Endothelial cell of umbilical vein (primary cell): ENCODE results near the gene P4HB. TPM values are rescaled to one million over a fixed set of nuclear protein-coding genes. Genes with fewer than 3 reads are reported as not detected.

ENCODE experiments used
- BruUV-seq: library from RNA; stranded (reverse); fragments of 400-500 nt; replicated peaks from 2 replicates; lab custom pipeline; 2021; lab: Mats Ljungman, UMichigan
- CTCF ChIA-PET: fragments of 300-600, 350-600 bp; sonication (Branson Sonifier 250); formaldehyde crosslinking; loops from one replicate; lab custom pipeline; 2021; ENCODE audit warnings: antibody characterized with exemption, inconsistent platforms; lab: Charles Lee
- POLR2A ChIA-PET: fragments of 300-600, 350-600 bp; sonication (Branson Sonifier 250); formaldehyde crosslinking; loops from one replicate; lab custom pipeline; 2021; ENCODE audit warnings: antibody characterized with exemption, inconsistent platforms; lab: Charles Lee
- DNase-seq: peaks from one replicate; pipeline ENCODE4 v3.0.0-alpha.2; 2011; ENCODE audit warnings: low read depth, low spot score
- FAIRE-seq: peaks from 2 replicates; lab custom pipeline; 2011; peaks lifted over from hg19 to GRCh38; lab: Jason Lieb, UNC
- H2AFZ ChIP-seq: 2 replicates; pipeline ENCODE4 v1.6.0; 2012; ENCODE audit warnings: low read depth, low read length, control low read depth, inconsistent platforms
- H3K27ac ChIP-seq: 2 replicates; pipeline ENCODE4 v1.5.1; 2011; ENCODE audit warnings: low read depth, mild to moderate bottlenecking, control low read depth, low read length, moderate library complexity; ENCODE audit not compliant: insufficient read depth
- H3K27me3 ChIP-seq, 2 experiments: 2 replicates each; pipeline versions ENCODE4 v1.6.0 to v1.6.1; 2011; ENCODE audit warnings: low read length in 2 of 2, mixed read lengths in 1 of 2; ENCODE audit not compliant: control insufficient read depth in 2 of 2, insufficient read depth in 2 of 2
- H3K36me3 ChIP-seq, 2 experiments: 2 replicates in 1 of 2; 3 replicates in 1 of 2; pipeline ENCODE4 v1.5.1; 2011; ENCODE audit warnings: low read length in 2 of 2, mild to moderate bottlenecking in 1 of 2, moderate library complexity in 1 of 2; ENCODE audit not compliant: control insufficient read depth in 2 of 2, insufficient read depth in 2 of 2; ENCODE audit errors: extremely low read depth in 1 of 2
- H3K4me1 ChIP-seq: 3 replicates; pipeline ENCODE4 v1.5.1; 2011; ENCODE audit warnings: mild to moderate bottlenecking, low read length; ENCODE audit not compliant: control insufficient read depth, insufficient read depth; ENCODE audit errors: extremely low read depth
- H3K4me2 ChIP-seq: 2 replicates; pipeline ENCODE4 v1.6.1; 2011; ENCODE audit warnings: low read length, control low read depth, mixed read lengths; ENCODE audit not compliant: insufficient read depth
- H3K4me3 ChIP-seq, 3 experiments: fragments of 200-600 bp in 1 of 3; sonication (generic), shearing (Covaris generic) in 1 of 3; replicated peaks in 1 of 3; 2 replicates each; pipeline ENCODE4 v1.5.1; 2011 to 2016; ENCODE audit warnings: control low read depth in 3 of 3, low read length in 3 of 3, mild to moderate bottlenecking in 2 of 3, inconsistent platforms in 1 of 3, low read depth in 1 of 3, moderate library complexity in 1 of 3; ENCODE audit not compliant: insufficient read depth in 1 of 3
- H3K79me2 ChIP-seq: 2 replicates; pipeline ENCODE4 v1.6.0; 2012; ENCODE audit warnings: low read length, inconsistent platforms; ENCODE audit not compliant: control insufficient read depth, insufficient read depth
- H3K9ac ChIP-seq: replicated peaks from 2 replicates; pipeline ENCODE3; 2011; ENCODE audit warnings: low read length, control low read depth; ENCODE audit not compliant: insufficient read depth; ENCODE audit errors: extremely low read depth
- H3K9me1 ChIP-seq: replicated peaks from 3 replicates; pipeline ENCODE4 v1.6.0; 2011; ENCODE audit warnings: mild to moderate bottlenecking, low read length; ENCODE audit not compliant: control insufficient read depth, insufficient read depth; ENCODE audit errors: extremely low read depth
- H3K9me3 ChIP-seq: replicated peaks from 2 replicates; pipeline ENCODE4 v1.5.1; 2012; ENCODE audit warnings: low read length, inconsistent platforms; ENCODE audit not compliant: control insufficient read depth, insufficient read depth
- H4K20me1 ChIP-seq: replicated peaks from 2 replicates; pipeline ENCODE3; 2011; ENCODE audit warnings: mild to moderate bottlenecking, low read length; ENCODE audit not compliant: control insufficient read depth, insufficient read depth; ENCODE audit errors: extremely low read depth
- EZH2 ChIP-seq: IDR thresholded peaks from 2 replicates; pipeline ENCODE4 v1.6.1; 2012; ENCODE audit warnings: borderline replicate concordance, low read depth, mild to moderate bottlenecking, moderate library complexity, low read length, inconsistent platforms; ENCODE audit not compliant: severe bottlenecking
- FOS ChIP-seq: IDR thresholded peaks from 2 replicates; pipeline ENCODE4 v1.6.1; 2011; ENCODE audit warnings: mild to moderate bottlenecking, low read length, moderate library complexity, borderline replicate concordance; ENCODE audit not compliant: insufficient read depth
- GATA2 ChIP-seq: IDR thresholded peaks from 2 replicates; pipeline ENCODE4 v1.7.0; 2011; ENCODE audit warnings: low read depth, mild to moderate bottlenecking, moderate library complexity, mixed read lengths, low read length; ENCODE audit not compliant: insufficient read length, insufficient read depth
- JUN ChIP-seq: IDR thresholded peaks from 2 replicates; pipeline ENCODE4 v1.6.1; 2011; ENCODE audit warnings: borderline replicate concordance, low read depth; ENCODE audit not compliant: insufficient read length, insufficient read depth
- MAX ChIP-seq: IDR thresholded peaks from 2 replicates; pipeline ENCODE4 v1.6.1; 2011; ENCODE audit not compliant: insufficient read depth, insufficient read length
- MYC ChIP-seq: IDR thresholded peaks from one replicate; pipeline ENCODE4 v1.6.1; 2011; ENCODE audit warnings: mild to moderate bottlenecking, low read depth, low read length
- POLR2A ChIP-seq: IDR thresholded peaks from 2 replicates; pipeline ENCODE4 v1.6.1; 2012; ENCODE audit warnings: low read depth, mild to moderate bottlenecking, control low read depth, low read length
- POLR2AphosphoS5 ChIP-seq: IDR thresholded peaks from 2 replicates; pipeline ENCODE4 v1.6.1; 2012; ENCODE audit warnings: low read depth, mild to moderate bottlenecking, control low read depth, low read length, moderate library complexity; ENCODE audit not compliant: insufficient read depth
- dilution Hi-C: fragments of 300-500 bp; cut with MboI; formaldehyde crosslinking; loops from one replicate; pipeline ENCODE4 v1.15.0; 2019; ENCODE audit warnings: low sequenced_read_pairs; ENCODE audit not compliant: extremely low pct_ligation_motif_present
- intact Hi-C: fragments of 100-400 bp; cut with micrococcal nuclease; formaldehyde crosslinking; loops from one replicate; pipeline ENCODE4 v1.10.0; 2022
- polyA plus RNA-seq, 4 experiments: library from polyadenylated mRNA; depleted of rRNA in 3 of 4; stranded (reverse) in 3 of 4; unstranded in 1 of 4; fragments of >200 nt; gene quantifications; 2 replicates each; pipeline versions ENCODE4 v1.2.1 to v1.2.3, GENCODE V29; 2011 to 2012; ENCODE audit warnings: missing spikeins in 1 of 4
- total RNA-seq: library from RNA; stranded (reverse); gene quantifications from 2 replicates; pipeline ENCODE4 v1.2.3, GENCODE V29; 2021
- TF ChIP-seq, protein P1 (sequence below), 2 donors: IDR thresholded peaks; 1 replicate in 1 of 2; 2 replicates in 1 of 2; pipeline ENCODE4 v1.5.1; 2011; ENCODE audit warnings: low read length in 2 of 2, mild to moderate bottlenecking in 2 of 2, moderate library complexity in 2 of 2, control low read depth in 1 of 2, inconsistent platforms in 1 of 2, low read depth in 1 of 2; ENCODE audit not compliant: insufficient read depth in 1 of 2; ENCODE audit errors: extremely low read depth in 1 of 2

P4HB gene
- total and polyA plus RNA-seq, 2 donors (not counting 3 experiments of a cell fraction or from before 2014, with no cell fraction given) = 201 to 988 TPM

DNA sequence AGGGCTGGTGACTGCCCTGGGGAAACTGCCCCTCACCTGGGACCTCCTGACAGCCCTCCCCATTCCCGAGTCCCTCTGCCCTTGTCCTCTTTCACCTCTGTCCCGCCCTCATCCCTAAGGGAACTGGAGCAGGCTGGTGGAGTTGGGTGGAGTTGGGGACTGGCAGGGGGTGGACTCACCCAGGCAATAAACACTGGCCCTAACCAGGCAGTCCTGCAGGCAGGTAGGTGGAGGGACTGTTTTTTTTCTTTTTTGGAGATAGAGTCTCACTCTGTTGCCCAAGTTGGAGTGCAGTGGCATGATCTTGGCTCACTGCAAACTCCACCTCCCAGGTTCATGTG lies 44.7 kb downstream of the P4HB start:
- Histone ChIP-seq H3K4me1 (no peaks in the 10 kb centered on the region), H3K4me2 (no peak overlapping the region), H3K9ac (no peak overlapping the region), H3K79me2 (no peaks in the 10 kb centered on the region), H3K9me3 (no peaks in the 10 kb centered on the region), H3K27ac (no peak overlapping the region), H2AFZ (no peak overlapping the region), H3K27me3 (peaks cover 0 to 2% of the 10 kb centered on the region in 2 experiments), H3K9me1 (no peaks in the 10 kb centered on the region), H3K4me3 (no peak overlapping the region), H4K20me1 (no peaks in the 10 kb centered on the region), H3K36me3 (no peaks in the 10 kb centered on the region)
- TF ChIP-seq, protein P1, sequence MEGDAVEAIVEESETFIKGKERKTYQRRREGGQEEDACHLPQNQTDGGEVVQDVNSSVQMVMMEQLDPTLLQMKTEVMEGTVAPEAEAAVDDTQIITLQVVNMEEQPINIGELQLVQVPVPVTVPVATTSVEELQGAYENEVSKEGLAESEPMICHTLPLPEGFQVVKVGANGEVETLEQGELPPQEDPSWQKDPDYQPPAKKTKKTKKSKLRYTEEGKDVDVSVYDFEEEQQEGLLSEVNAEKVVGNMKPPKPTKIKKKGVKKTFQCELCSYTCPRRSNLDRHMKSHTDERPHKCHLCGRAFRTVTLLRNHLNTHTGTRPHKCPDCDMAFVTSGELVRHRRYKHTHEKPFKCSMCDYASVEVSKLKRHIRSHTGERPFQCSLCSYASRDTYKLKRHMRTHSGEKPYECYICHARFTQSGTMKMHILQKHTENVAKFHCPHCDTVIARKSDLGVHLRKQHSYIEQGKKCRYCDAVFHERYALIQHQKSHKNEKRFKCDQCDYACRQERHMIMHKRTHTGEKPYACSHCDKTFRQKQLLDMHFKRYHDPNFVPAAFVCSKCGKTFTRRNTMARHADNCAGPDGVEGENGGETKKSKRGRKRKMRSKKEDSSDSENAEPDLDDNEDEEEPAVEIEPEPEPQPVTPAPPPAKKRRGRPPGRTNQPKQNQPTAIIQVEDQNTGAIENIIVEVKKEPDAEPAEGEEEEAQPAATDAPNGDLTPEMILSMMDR (IDR thresholded peaks at IDR 0.05; ENCODE audit: extremely low read depth in 1 of 2, insufficient read depth in 1 of 2, low read depth in 1 of 2, low read length in 2 of 2) = no peak
- no peak for TF ChIP-seq FOS
- no peak for TF ChIP-seq GATA2
- no peak for TF ChIP-seq MAX
- TF ChIP-seq POLR2A = no peak
- TF ChIP-seq POLR2AphosphoS5 = no peak
- TF ChIP-seq JUN = no peak
- TF ChIP-seq EZH2 = no peak
- TF ChIP-seq MYC = no peak
- intact Hi-C loops = no loop called here
- dilution Hi-C loops = no loop called here
- ChIA-PET POLR2A (no interaction called here), CTCF (no interaction called here)
- no peak for FAIRE-seq
- no TSS peak for BruUV-seq
- DNase-seq = no peak
